HG03280 (cell line): Measurements from ENCODE around the gene TFPI.

Source experiments
- ATAC-seq: cut with Tn5 transposase; IDR thresholded peaks from one replicate; pipeline ENCODE4 v1.9.1; 2021; ENCODE audit warnings: mild to moderate bottlenecking, moderate library complexity; ENCODE audit not compliant: unreplicated experiment

TFPI gene

DNA sequence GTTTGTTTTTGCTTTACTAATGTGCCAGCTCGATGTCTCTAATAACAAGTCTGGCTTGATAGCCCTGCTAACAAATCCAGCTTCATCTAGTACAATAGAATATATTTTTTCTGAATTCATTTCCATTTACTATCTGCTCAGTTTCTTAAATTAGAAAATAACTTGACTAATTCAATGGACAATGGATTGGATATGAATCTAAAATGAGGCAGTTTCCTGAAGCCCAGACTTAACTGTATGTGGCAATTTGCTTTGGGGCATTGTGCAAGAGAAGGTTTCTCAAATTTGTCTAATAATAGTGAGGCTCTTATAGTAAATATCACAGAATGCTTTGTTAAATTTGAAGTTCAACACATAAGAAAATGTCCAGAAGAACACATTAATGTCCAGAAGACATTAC, 132.0 kb downstream of the TFPI start:
- no peak for ATAC-seq

DNA sequence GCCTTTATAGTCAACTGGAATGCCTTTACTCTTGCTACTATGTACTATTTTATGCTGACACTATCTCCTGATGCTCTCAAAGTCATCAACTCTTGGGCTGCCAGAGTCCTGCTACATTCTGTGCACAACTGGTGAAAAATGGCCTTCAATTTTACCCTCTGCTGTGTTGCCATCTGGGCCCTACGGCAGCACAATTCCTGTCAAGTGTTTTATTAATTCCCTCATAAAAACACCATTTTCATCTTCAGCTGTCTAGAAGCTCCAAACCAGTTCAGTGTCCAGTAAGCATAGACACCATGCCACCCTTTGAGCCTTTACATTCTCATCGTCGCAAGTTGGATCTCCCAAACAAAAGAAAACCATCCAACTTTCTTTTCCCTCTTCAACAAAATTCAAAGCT, 132.7 kb downstream of the TFPI start:
- ATAC-seq: no peak

DNA sequence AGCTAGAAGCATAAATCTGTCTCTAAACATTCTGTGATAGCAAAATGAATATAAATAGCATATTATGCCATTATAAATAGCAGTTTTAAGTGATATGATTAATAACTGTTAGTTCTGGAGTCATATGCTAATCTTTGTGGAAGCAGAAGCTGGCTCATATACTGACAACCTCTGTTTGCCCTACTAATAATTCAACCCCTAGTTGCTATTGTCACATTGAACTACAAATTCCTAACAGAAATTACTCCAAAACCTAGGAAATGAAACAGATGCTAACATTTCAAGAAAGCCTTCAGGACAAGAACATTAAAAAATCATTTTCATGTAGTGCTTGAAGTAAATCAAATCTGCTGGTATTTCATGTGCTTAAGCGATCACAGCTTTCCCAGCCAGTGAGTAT, 134.4 kb downstream of the TFPI start:
- ATAC-seq: no peak

DNA sequence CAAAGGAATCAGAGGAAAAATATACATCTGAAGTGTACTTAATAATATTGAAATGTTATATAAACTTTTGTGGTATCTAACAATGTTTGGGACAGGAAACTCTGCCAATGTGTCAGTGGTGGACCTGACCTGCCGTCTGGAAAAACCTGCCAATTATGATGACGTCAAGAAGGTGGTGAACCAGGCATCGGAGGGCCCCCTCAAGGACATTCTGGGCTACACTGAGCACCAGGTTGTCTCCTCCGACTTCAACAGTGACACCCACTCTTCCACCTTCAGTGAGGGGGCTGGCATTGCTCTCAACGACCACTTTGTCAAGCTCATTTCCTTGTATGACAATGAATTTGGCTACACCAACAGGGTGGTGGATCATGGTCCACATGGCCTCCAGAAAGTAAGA, 138.8 kb downstream of the TFPI start:
- no peak for ATAC-seq
